GM18502 (cell line): ENCODE data around the gene FARP1.

Experiments used
- ATAC-seq: cut with Tn5 transposase; IDR thresholded peaks from one replicate; pipeline ENCODE4 v1.9.1; 2021; ENCODE audit warnings: mild to moderate bottlenecking; ENCODE audit not compliant: unreplicated experiment, poor library complexity

The FARP1 gene

GRCh38 chr13:98297745-98298144, 154.9 kb downstream of the FARP1 start:
- no peak for ATAC-seq

DNA sequence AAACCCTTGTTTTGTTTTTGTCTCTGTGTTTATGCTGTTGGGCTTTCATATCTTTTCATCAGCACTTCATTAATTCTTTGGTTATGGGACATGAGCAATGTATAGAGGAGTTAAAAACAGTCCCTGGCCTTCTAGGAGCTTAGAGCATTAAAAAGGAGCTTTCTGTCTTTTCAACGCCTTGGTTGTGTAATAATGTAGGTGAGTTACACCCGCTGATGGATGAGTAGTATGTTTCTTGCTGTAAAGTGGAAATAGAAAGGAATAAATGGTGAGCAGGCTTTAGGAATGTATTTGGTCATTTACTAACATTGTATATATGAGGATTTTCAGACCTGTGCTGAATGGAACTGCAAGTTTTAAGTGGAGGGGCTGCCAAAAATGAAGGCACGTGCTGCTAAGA, 155.7 kb downstream of the FARP1 start:
- no peak for ATAC-seq

DNA sequence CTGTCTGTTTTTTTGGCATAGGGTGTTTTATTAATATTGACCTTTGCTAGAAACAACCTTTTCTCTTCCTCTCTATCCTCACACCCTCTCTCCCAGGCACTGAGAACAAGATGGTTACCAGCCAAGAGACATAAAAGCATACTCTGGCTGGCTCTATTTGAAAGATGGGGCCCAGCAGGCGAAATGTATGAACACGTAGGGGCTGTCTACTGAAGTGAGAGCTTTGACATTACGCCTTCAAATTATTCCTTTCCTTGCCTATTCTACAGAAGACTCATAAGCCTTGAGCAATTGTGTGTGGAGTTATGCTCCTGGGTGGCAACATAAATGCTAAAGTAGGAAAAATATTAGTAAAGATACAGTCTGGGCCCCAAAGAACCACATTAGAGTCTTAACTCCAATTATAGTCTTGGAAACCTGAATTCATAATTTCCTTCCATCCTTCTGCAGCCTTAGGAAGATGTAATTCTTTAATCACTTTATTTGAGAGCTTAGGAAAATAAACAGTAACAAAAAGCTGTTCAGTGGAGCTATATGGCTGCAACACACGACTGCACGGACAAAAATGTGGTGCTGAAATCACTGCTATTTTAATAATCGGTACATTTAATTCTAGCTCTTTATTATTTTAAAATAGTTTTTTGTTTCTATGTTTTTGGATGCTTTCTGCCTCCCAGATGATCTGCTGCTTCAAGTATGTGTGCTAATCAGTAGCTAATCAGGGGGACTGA, 156.5 kb downstream of the FARP1 start:
- no peak for ATAC-seq

DNA sequence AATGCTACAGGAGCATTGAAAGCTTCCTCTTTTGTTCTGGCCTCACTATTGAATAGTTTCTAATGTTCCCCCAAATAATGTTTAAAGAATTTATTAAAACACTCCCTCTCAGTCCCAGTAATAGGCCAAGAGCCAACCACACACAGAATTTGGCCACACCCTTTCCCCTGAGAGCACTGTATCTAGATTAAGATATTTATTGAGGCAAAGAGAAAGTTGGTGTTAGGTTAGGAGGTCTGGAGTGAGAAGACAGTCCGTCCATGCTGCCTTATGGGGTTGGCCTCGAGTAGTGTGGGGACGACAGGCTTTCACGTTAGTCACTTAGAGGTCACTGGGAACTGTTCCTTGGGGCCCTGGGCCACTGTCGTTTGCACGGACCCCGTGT, 157.1 kb downstream of the FARP1 start:
- no peak for ATAC-seq

- no peak for ATAC-seq
Observed at GRCh38 chr13:98300956-98301641, 158.2 kb downstream of the FARP1 start.

- ATAC-seq: no peak
Observed at GRCh38 chr13:98301721-98302120, 158.8 kb downstream of the FARP1 start.

GRCh38 chr13:98303858-98304257, 161.0 kb downstream of the FARP1 start:
- no peak for ATAC-seq

- ATAC-seq: no peak
Observed at GRCh38 chr13:98305670-98306069, 162.8 kb downstream of the FARP1 start.

DNA sequence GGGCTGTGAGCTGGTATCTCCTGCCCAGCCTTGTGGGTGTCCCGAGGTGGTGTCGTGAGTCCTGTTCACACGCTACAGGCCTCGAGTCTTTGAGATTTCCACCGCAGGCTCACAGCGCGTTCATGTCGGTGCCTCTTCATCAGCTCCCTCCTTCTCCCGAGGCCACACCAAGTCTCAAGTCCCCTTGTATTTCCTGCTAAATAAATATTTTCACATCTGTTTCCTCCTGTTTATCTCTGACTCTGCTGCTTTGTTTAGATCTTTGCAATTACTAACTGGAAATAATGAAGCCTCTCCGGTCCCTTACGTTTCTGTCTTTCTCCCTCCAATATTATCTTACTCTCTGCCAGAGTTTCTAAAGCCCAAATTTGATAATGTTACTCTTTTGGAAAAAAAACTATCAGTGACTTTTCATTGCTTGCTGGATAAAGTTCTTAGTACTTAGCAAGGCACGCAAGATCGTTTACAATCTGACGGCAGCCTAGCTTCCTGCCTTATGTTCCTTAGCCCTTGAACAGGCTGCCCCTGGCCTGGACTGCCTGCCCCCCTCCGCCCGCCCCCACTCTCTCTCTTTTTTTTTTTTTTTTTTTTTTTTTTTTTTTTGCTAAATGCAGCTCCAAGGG, 164.7 kb downstream of the FARP1 start:
- ATAC-seq: no peak

DNA sequence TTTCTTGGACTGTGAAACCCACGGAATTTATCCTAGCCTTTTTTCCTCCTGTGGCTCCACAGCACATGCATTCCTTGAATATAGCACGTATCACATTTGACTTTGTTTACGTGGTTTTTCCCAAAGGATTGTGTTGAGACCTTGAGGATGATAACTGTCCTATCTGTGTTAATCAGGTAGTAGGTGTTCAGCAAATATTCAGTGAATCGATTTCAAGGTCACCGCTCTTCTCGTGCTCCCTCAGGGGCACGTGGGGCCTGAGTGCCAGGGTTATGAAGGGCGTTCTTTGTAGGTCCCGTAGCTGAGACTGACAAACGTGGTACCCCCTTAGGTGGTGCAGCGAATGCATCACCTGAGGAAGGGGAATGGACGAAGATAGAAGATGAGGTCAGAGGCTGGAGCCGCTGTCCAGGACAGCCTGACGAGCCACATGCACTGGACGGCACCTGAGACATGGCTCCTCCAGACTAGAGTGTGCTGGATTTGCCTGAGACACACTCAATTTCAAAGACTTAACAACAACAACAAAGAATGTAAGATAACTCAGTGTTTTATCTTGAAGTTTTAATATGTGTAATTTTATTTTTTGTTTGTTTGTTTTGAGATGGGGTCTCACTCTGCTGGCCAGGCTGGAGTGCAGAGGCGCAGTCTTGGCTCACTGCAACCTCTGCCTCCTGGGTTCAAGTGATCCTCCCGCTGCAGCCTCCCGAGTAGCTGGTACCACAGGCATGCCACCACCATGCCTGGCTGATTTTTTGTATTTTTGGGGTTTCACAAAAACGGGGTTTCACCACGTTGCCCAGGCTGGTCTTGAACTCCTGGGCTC, 165.4 kb downstream of the FARP1 start:
- ATAC-seq: no peak

DNA sequence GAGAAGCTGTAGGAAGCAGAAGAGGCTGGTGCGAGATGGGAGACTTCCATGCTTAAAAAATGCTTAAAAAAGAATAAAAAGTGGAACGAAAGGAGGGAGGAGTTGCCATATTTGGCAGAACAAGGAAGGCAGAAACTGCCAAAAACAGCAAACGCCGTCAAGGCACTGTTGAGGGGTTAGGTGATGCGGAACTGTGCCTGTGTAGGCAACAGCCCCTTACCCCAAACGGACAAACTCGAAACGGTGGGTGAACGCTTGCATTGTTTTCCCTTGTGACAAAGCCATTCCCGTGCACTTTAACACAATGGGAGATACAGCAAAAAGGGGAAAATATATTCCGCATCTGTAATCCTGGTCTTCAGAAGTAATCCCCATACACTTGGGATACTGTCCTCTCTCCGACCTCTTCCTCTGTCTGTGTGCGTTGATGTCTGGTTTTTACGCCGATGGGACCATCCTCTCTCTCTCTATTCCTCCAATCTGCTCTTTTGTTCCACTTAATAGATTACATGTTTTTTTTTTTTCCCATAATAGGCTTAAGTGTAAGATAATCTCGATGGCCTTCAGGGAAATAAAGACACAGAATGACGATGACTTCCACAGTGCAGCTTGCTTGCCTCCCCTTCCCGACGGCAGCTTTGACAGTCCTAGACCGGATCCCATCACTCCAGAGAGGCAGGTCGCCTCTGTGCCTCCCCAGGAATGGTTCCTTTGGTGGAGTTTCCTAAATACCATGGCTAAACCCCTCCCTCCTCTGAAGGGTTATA, 166.9 kb downstream of the FARP1 start:
- ATAC-seq: no peak

GRCh38 chr13:98310485-98311199, 167.7 kb downstream of the FARP1 start:
- no peak for ATAC-seq

DNA sequence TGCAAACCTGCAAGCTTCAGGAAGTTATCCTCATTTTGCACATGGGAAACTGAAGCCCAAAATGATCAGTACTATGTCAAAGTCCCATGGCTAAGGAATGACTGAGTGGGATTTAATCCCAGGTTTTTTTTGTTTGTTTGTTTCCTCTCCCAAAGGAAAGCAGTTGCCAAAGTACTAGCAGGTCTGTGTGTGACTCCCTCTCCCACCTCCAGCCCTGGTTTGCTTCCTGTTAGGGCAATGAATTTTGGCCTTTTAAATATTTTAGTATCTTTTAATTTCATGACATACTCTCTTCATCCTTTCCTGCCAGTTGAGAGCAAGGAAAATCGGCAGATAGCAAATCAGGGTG, 168.3 kb downstream of the FARP1 start:
- ATAC-seq: no peak

GRCh38 chr13:98312606-98313005, 169.7 kb downstream of the FARP1 start:
- no peak for ATAC-seq

GRCh38 chr13:98313023-98313921, 170.4 kb downstream of the FARP1 start:
- no peak for ATAC-seq

DNA sequence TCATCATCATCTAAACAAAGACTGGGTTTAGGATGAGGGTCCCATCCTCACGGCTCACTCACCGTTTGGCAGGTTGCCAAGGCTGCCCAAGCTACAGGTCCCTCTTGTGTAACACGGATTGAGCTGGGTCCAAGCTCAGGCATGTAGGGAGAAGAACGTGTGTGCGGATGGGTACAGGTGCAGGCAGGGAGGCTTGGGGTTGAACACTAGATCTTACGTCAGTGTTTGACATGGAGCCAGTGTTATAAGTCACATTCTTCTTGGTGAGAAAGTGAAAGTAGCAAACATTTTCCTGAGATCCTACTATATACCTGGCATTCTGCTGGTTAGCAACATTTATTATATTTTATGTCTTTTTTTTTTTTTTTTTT, 171.0 kb downstream of the FARP1 start:
- ATAC-seq: no peak

- ATAC-seq: no peak
Observed at GRCh38 chr13:98315466-98315865, 172.6 kb downstream of the FARP1 start.

- no peak for ATAC-seq
Observed at GRCh38 chr13:98315902-98316301, 173.0 kb downstream of the FARP1 start.
